Measurements from ENCODE around the gene CD40LG.

- no peak for TF ChIP-seq POLR2A (IDR thresholded peaks at IDR 0.05)
- TF ChIP-seq CTCF (IDR thresholded peaks at IDR 0.05): no peak
These were observed 25.4 kb upstream of the CD40LG start for GRCh38 chrX:136622568-136622967.
